Measurements from ENCODE around the gene CCER1. TPM values are rescaled to one million over a fixed set of nuclear protein-coding genes. Genes with fewer than 3 reads are reported as not detected.
A peak's percentile ranks its signal among the peaks of the same experiment; 100 is the strongest.

Gene CCER1
- total and polyA plus RNA-seq, 2 experiments from 2014 or later, result not detected

DNA sequence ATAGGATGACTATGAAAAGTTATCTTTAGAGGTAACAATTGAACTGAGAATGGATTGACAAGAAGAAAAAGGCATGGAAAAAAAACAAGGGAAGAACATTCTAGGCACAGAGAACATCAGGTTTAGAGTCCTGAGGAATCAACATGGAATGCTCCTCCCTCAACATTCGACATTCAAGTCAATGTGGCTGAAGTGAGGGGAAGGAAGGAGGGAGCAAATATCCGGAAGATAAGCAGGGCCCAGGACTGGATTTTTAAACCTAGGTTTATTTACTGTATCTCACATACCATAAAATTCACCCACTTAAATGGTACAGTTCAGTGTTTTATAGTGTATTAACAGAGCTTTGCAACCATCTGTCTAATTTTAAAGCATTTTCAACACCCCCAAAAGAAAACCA, 9.6 kb upstream of the CCER1 start:
- H3K27me3 Mint-ChIP-seq (ENCODE audit: insufficient read depth, low read depth, poor library complexity), result peaks cover 2% of the 10 kb centered on the region
- Histone ChIP-seq H3K79me2 (replicated peaks; ENCODE audit: insufficient read depth) (no peaks in the 10 kb centered on the region), H3K4me2 (no peak overlapping the region), H2AFZ (0 out of 2 replicates have a peak overlapping the region, but pooled peaks have one; percentile 26), H3K4me1 (ENCODE audit: insufficient read depth) (no peaks in the 10 kb centered on the region), H3K9me2 (ENCODE audit: insufficient read depth) (no peaks in the 10 kb centered on the region), H4K20me1 (replicated peaks; ENCODE audit: insufficient read depth) (no peaks in the 10 kb centered on the region), H3K36me3 (ENCODE audit: insufficient read depth) (no peaks in the 10 kb centered on the region), H3K4me3 (no peak overlapping the region), H3F3A (replicated peaks; ENCODE audit: low read depth) (no peaks in the 10 kb centered on the region), H3K27ac (ENCODE audit: low read depth) (no peak overlapping the region), H3K27me3 (ENCODE audit: insufficient read depth) (no peaks in the 10 kb centered on the region)
- no peak overlapping the region for H3K4me3 Mint-ChIP-seq
- DNase-seq (ENCODE audit: low spot score) (no peak), ATAC-seq (no peak)
- H3K36me3 Mint-ChIP-seq (ENCODE audit: low read depth), result no peaks in the 10 kb centered on the region
- no peak for TF ChIP-seq JUNB (IDR thresholded peaks at IDR 0.05; ENCODE audit: unreplicated experiment)
- no peak for TF ChIP-seq EZH2phosphoT487 (IDR thresholded peaks at IDR 0.05; ENCODE audit: unreplicated experiment)
- no peak for TF ChIP-seq POLR2AphosphoS5 (IDR thresholded peaks at IDR 0.05; ENCODE audit: low read depth)
- TF ChIP-seq EZH2 (IDR thresholded peaks at IDR 0.05; ENCODE audit: low read depth, unreplicated experiment), result no peak
- TF ChIP-seq, protein P1, sequence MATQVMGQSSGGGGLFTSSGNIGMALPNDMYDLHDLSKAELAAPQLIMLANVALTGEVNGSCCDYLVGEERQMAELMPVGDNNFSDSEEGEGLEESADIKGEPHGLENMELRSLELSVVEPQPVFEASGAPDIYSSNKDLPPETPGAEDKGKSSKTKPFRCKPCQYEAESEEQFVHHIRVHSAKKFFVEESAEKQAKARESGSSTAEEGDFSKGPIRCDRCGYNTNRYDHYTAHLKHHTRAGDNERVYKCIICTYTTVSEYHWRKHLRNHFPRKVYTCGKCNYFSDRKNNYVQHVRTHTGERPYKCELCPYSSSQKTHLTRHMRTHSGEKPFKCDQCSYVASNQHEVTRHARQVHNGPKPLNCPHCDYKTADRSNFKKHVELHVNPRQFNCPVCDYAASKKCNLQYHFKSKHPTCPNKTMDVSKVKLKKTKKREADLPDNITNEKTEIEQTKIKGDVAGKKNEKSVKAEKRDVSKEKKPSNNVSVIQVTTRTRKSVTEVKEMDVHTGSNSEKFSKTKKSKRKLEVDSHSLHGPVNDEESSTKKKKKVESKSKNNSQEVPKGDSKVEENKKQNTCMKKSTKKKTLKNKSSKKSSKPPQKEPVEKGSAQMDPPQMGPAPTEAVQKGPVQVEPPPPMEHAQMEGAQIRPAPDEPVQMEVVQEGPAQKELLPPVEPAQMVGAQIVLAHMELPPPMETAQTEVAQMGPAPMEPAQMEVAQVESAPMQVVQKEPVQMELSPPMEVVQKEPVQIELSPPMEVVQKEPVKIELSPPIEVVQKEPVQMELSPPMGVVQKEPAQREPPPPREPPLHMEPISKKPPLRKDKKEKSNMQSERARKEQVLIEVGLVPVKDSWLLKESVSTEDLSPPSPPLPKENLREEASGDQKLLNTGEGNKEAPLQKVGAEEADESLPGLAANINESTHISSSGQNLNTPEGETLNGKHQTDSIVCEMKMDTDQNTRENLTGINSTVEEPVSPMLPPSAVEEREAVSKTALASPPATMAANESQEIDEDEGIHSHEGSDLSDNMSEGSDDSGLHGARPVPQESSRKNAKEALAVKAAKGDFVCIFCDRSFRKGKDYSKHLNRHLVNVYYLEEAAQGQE (IDR thresholded peaks at IDR 0.05; ENCODE audit: unreplicated experiment), result no peak
- no peak for TF ChIP-seq ZNF114 (CRISPR knock-in tag; IDR thresholded peaks at IDR 0.05)
- no peak for TF ChIP-seq ZNF331 (CRISPR knock-in tag; IDR thresholded peaks at IDR 0.05; ENCODE audit: low read depth)
- TF ChIP-seq, protein P2, sequence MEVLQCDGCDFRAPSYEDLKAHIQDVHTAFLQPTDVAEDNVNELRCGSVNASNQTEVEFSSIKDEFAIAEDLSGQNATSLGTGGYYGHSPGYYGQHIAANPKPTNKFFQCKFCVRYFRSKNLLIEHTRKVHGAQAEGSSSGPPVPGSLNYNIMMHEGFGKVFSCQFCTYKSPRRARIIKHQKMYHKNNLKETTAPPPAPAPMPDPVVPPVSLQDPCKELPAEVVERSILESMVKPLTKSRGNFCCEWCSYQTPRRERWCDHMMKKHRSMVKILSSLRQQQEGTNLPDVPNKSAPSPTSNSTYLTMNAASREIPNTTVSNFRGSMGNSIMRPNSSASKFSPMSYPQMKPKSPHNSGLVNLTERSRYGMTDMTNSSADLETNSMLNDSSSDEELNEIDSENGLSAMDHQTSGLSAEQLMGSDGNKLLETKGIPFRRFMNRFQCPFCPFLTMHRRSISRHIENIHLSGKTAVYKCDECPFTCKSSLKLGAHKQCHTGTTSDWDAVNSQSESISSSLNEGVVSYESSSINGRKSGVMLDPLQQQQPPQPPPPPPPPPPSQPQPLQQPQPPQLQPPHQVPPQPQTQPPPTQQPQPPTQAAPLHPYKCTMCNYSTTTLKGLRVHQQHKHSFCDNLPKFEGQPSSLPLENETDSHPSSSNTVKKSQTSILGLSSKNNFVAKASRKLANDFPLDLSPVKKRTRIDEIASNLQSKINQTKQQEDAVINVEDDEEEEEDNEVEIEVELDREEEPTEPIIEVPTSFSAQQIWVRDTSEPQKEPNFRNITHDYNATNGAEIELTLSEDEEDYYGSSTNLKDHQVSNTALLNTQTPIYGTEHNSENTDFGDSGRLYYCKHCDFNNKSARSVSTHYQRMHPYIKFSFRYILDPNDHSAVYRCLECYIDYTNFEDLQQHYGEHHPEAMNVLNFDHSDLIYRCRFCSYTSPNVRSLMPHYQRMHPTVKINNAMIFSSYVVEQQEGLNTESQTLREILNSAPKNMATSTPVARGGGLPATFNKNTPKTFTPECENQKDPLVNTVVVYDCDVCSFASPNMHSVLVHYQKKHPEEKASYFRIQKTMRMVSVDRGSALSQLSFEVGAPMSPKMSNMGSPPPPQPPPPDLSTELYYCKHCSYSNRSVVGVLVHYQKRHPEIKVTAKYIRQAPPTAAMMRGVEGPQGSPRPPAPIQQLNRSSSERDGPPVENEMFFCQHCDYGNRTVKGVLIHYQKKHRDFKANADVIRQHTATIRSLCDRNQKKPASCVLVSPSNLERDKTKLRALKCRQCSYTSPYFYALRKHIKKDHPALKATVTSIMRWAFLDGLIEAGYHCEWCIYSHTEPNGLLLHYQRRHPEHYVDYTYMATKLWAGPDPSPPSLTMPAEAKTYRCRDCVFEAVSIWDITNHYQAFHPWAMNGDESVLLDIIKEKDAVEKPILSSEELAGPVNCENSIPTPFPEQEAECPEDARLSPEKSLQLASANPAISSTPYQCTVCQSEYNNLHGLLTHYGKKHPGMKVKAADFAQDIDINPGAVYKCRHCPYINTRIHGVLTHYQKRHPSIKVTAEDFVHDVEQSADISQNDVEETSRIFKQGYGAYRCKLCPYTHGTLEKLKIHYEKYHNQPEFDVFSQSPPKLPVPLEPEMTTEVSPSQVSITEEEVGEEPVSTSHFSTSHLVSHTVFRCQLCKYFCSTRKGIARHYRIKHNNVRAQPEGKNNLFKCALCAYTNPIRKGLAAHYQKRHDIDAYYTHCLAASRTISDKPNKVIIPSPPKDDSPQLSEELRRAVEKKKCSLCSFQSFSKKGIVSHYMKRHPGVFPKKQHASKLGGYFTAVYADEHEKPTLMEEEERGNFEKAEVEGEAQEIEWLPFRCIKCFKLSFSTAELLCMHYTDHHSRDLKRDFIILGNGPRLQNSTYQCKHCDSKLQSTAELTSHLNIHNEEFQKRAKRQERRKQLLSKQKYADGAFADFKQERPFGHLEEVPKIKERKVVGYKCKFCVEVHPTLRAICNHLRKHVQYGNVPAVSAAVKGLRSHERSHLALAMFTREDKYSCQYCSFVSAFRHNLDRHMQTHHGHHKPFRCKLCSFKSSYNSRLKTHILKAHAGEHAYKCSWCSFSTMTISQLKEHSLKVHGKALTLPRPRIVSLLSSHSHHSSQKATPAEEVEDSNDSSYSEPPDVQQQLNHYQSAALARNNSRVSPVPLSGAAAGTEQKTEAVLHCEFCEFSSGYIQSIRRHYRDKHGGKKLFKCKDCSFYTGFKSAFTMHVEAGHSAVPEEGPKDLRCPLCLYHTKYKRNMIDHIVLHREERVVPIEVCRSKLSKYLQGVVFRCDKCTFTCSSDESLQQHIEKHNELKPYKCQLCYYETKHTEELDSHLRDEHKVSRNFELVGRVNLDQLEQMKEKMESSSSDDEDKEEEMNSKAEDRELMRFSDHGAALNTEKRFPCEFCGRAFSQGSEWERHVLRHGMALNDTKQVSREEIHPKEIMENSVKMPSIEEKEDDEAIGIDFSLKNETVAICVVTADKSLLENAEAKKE (CRISPR knock-in tag; IDR thresholded peaks at IDR 0.05), result no peak
- TF ChIP-seq, protein P3, sequence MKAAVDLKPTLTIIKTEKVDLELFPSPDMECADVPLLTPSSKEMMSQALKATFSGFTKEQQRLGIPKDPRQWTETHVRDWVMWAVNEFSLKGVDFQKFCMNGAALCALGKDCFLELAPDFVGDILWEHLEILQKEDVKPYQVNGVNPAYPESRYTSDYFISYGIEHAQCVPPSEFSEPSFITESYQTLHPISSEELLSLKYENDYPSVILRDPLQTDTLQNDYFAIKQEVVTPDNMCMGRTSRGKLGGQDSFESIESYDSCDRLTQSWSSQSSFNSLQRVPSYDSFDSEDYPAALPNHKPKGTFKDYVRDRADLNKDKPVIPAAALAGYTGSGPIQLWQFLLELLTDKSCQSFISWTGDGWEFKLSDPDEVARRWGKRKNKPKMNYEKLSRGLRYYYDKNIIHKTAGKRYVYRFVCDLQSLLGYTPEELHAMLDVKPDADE (IDR thresholded peaks at IDR 0.05), result no peak
- no peak for TF ChIP-seq STAT1 (IDR thresholded peaks at IDR 0.05; ENCODE audit: unreplicated experiment)
- TF ChIP-seq NANOG (IDR thresholded peaks at IDR 0.05; ENCODE audit: borderline replicate concordance), result no peak
- TF ChIP-seq CREB1 (CRISPR knock-in tag; IDR thresholded peaks at IDR 0.05; ENCODE audit: low read depth), result no peak
- TF ChIP-seq, protein P4, sequence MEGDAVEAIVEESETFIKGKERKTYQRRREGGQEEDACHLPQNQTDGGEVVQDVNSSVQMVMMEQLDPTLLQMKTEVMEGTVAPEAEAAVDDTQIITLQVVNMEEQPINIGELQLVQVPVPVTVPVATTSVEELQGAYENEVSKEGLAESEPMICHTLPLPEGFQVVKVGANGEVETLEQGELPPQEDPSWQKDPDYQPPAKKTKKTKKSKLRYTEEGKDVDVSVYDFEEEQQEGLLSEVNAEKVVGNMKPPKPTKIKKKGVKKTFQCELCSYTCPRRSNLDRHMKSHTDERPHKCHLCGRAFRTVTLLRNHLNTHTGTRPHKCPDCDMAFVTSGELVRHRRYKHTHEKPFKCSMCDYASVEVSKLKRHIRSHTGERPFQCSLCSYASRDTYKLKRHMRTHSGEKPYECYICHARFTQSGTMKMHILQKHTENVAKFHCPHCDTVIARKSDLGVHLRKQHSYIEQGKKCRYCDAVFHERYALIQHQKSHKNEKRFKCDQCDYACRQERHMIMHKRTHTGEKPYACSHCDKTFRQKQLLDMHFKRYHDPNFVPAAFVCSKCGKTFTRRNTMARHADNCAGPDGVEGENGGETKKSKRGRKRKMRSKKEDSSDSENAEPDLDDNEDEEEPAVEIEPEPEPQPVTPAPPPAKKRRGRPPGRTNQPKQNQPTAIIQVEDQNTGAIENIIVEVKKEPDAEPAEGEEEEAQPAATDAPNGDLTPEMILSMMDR (conservative IDR thresholded peaks at IDR 0.05; ENCODE audit: low read depth in 2 of 2), result no peak
- no peaks in the 10 kb centered on the region for H3K9me3 Mint-ChIP-seq
- no peaks in the 10 kb centered on the region for H3K4me1 Mint-ChIP-seq
- H3K27ac Mint-ChIP-seq, result no peak overlapping the region
